HUES48 (cell line): Measurements from ENCODE around the gene BIRC7.

Experiments used
- H3K27ac ChIP-seq: one replicate; pipeline ENCODE4 v1.7.0; 2013; ENCODE audit warnings: low read depth, low read length, inconsistent platforms
- H3K27me3 ChIP-seq: 2 replicates; pipeline ENCODE4 v1.6.1; 2013; ENCODE audit warnings: mild to moderate bottlenecking, low read length; ENCODE audit not compliant: control insufficient read depth, insufficient read depth
- H3K36me3 ChIP-seq: 2 replicates; pipeline ENCODE4 v1.6.1; 2013; ENCODE audit warnings: low read length; ENCODE audit not compliant: control insufficient read depth, insufficient read depth
- H3K4me1 ChIP-seq: 2 replicates; pipeline ENCODE4 v1.6.1; 2013; ENCODE audit warnings: mild to moderate bottlenecking, low read length; ENCODE audit not compliant: control insufficient read depth, insufficient read depth
- H3K4me3 ChIP-seq: 2 replicates; pipeline ENCODE4 v1.5.1; 2013; ENCODE audit warnings: mild to moderate bottlenecking, low read depth, low read length
- H3K9ac ChIP-seq: 2 replicates; pipeline ENCODE4 v1.6.1; 2013; ENCODE audit warnings: mild to moderate bottlenecking, low read depth, low read length, moderate library complexity
- H3K9me3 ChIP-seq: 2 replicates; pipeline ENCODE4 v1.6.1; 2013; ENCODE audit warnings: low read length; ENCODE audit not compliant: control insufficient read depth, insufficient read depth

BIRC7 gene

DNA sequence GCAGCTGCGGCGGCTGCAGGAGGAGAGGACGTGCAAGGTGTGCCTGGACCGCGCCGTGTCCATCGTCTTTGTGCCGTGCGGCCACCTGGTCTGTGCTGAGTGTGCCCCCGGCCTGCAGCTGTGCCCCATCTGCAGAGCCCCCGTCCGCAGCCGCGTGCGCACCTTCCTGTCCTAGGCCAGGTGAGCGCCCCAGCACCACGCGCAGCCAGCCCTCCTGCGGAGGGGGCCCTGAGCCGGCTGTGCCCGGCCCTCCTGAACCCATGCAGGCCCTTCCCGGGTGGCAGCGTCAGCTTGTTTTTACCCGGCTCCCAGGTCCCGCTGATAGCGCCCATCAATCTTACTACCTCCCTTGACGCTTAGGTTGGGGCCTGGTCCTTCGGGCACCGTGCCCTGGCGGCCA is 3.7 kb downstream of the BIRC7 start:
- no peaks in the 10 kb centered on the region for H3K9me3 ChIP-seq
- H3K27me3 ChIP-seq = no peaks in the 10 kb centered on the region
- H3K36me3 ChIP-seq = no peaks in the 10 kb centered on the region
- no peak overlapping the region for H3K27ac ChIP-seq
- H3K4me3 ChIP-seq = no peak overlapping the region
- H3K4me1 ChIP-seq = peaks cover 5% of the 10 kb centered on the region; the same call in 1 of the 2 replicates
- no peak overlapping the region for H3K9ac ChIP-seq

DNA sequence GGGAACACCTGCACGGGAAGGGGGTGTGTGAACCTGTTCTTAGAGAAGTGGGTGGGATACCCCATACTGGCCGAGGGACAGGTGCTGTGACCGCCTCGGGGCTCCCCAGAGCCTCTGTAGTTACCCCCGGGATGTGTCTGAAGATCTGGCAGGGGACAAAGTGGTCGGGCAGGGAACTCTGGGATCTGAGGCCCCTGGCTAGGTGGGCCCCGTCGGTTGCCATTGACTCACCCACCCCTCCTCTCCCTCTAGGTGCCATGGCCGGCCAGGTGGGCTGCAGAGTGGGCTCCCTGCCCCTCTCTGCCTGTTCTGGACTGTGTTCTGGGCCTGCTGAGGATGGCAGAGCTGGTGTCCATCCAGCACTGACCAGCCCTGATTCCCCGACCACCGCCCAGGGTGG is 4.3 kb downstream of the BIRC7 start:
- Histone ChIP-seq H3K9ac (no peak overlapping the region), H3K27me3 (no peaks in the 10 kb centered on the region), H3K36me3 (no peaks in the 10 kb centered on the region), H3K9me3 (no peaks in the 10 kb centered on the region), H3K4me3 (no peak overlapping the region), H3K4me1 (peaks cover under 1% of the 10 kb centered on the region; the same call in 1 of the 2 replicates), H3K27ac (no peak overlapping the region)

DNA sequence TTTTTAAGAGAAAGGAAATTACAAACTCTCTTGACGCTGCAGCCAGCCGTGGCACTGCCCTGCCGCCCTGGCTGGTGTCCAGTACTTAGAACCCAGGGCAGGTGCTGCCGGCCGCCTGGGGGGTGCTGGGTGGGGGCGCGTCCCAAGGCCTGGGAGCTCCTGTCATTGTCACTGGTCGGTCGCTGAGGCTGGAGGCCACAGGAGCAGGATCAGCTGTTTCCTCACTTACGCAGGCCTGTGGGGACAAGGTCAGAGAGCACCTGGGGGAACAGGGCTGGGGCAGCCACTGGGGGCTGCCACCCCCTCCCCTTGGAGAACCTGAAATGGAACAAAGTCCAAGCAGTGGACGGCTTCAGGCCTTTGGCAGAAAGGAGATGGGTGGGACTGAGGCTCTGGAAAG is 5.6 kb downstream of the BIRC7 start:
- Histone ChIP-seq H3K27me3 (no peaks in the 10 kb centered on the region), H3K4me3 (no peak overlapping the region), H3K36me3 (no peaks in the 10 kb centered on the region), H3K9ac (no peak overlapping the region), H3K9me3 (no peaks in the 10 kb centered on the region), H3K27ac (no peak overlapping the region), H3K4me1 (no peaks in the 10 kb centered on the region)

DNA sequence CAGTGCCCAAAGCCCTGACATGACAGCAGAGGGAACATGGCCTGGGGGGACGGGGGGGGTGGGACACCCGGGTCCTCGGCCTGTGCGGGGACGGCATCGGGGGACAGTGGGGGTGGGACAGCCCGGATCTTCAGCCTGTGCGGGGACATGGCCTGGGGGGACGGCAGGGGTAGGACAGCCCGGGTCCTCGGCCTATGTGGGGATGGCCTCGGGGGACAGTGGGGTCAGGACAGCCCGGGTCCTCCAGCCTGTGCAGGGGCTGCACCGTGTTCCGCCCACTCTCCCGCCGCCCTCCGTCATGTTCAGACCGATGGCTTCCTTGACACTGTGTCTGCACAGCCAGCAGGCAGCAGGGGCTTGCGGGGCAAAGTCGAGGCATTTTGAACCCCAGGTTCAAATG is 7.0 kb downstream of the BIRC7 start:
- Histone ChIP-seq H3K27me3 (no peaks in the 10 kb centered on the region), H3K27ac (no peak overlapping the region), H3K4me3 (no peak overlapping the region), H3K36me3 (no peaks in the 10 kb centered on the region), H3K9me3 (no peaks in the 10 kb centered on the region), H3K4me1 (peaks cover 7% of the 10 kb centered on the region; the same call in 1 of the 2 replicates), H3K9ac (no peak overlapping the region)

DNA sequence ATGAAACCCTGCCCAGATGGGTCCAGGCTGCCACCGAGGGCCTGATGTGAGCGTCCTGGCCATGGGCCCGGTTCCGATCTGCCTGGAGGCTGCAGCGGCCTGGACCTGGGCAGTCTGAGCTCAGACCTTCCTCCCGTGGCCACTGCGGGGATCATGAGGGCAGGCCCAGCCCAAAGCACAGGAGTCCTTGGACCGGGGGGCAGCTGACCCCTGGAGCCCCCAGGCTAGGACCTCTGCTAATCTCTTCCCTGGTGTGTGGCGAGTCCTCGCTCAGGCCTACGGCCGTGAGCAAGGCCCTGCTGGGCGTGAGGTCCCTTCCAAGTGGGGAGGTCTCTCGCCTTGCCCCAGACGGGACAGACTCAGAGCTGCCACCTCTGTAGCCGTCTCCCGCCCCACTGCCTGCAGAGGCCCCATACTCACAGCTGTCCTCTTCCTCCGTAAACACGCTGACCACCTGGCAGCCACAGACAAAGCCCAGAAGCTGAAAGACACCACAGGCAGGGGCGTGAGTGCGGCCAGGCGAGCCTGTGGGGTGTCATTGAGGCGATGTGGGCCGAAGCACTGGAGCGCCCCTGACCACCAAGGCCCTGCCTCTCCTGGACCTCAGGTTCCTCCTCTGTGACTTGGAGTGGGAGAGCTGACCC is 8.0 kb downstream of the BIRC7 start:
- H3K4me1 ChIP-seq = peaks cover 11% of the 10 kb centered on the region; the same call in 1 of the 2 replicates
- H3K9me3 ChIP-seq = no peaks in the 10 kb centered on the region
- no peaks in the 10 kb centered on the region for H3K36me3 ChIP-seq
- H3K27me3 ChIP-seq = no peaks in the 10 kb centered on the region
- H3K9ac ChIP-seq = no peak overlapping the region
- no peak overlapping the region for H3K27ac ChIP-seq
- no peak overlapping the region for H3K4me3 ChIP-seq

DNA sequence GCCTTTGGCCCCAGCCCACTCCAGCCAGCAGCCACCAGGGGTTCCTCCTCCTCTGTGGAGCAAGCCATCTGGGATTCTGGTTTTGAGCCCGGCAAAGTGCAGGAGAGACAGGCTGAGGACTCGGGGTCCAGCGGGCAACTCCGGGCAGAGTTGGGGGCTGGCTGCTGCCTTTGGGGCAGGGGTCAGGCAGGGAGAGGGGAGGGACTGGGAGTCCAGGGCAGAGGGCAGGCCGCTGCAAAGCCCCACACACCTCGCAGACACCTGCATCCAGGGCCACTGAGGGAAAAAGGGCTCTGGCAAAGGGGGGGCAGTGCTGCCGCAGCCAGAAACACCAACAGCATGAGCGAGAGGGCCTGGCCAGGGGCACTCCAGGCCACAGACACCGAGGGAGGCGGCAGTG is 8.8 kb downstream of the BIRC7 start:
- H3K36me3 ChIP-seq = no peaks in the 10 kb centered on the region
- H3K27me3 ChIP-seq = no peaks in the 10 kb centered on the region
- no peaks in the 10 kb centered on the region for H3K9me3 ChIP-seq
- no peak overlapping the region for H3K9ac ChIP-seq
- no peak overlapping the region for H3K27ac ChIP-seq
- H3K4me1 ChIP-seq = peaks cover 11% of the 10 kb centered on the region; the same call in 1 of the 2 replicates
- no peak overlapping the region for H3K4me3 ChIP-seq

DNA sequence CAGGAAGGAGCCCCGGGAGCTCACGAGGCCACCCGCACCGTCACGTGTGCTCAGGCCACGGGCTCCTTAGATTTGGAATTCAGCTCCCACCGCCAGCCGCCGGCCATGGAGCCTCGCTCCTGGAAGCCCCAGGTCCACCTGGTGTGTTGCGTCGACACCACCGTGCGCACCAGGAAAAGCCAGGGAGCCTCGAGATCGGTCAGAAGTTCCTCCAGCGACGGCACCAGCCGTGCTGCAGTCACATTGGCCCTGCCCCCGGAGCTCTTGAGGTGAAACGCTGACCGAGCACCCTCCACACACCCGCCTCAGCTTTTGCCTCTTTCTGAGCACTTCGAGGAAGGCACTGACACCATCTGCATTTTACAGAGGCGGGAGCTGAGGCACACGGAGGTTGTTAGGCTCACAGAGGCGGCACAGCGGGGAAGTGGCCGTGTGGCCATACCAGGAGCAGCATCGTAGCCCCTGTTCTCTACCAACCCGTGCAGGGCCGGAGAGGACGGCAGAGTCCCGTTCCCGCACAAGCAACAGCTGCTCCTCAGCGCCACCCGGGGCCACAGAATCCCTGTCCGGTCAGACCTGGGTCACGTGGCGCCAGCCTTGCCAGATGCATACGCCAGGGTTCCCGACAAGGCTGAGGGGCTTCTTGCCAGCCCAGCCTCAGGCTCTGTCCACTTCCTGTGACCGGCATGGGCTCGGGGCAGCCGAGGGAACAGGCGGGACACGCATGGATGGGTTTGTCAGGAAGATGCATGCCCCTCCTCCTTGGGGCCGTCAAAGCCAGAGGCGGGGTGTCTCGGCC is 11.0 kb downstream of the BIRC7 start:
- no peak overlapping the region for H3K9ac ChIP-seq
- H3K9me3 ChIP-seq = no peaks in the 10 kb centered on the region
- H3K27me3 ChIP-seq = 0 out of 2 replicates have a peak, but pooled peaks cover under 1% of the 10 kb centered on the region
- H3K27ac ChIP-seq = no peak overlapping the region
- peaks cover 11% of the 10 kb centered on the region; the same call in 1 of the 2 replicates for H3K4me1 ChIP-seq
- no peak overlapping the region for H3K4me3 ChIP-seq
- no peaks in the 10 kb centered on the region for H3K36me3 ChIP-seq

DNA sequence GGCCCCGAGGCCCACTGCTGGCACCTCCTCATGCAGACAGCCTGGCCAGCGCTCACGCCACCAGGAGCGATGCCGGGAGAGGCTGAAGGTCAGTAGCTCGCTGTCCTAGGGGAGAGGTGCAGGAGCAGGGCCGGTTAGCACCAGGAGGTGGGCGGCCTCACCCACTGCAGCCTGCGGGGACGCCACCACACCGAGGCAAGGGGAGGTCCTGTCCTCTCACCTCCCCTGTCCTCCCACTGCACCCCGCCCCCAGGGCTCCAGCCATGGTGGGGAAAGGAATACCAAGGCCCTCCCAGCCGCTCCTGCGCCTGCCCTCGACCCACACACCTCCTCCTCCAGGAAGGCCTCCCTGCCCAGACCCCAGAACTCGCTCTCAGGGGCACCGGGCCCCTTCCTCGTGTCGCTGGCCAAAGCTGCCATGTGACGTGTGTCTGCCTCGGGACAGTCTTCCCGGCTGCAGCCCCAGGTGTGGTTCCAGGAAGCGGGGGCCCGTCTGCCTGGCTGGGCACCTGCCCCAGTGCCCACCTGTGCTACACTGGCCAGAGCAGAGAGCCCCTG is 12.0 kb downstream of the BIRC7 start:
- H3K27me3 ChIP-seq = peaks cover 11% of the 10 kb centered on the region
- no peaks in the 10 kb centered on the region for H3K9me3 ChIP-seq
- H3K9ac ChIP-seq = no peak overlapping the region
- H3K4me3 ChIP-seq = no peak overlapping the region
- peaks cover 11% of the 10 kb centered on the region; the same call in 1 of the 2 replicates for H3K4me1 ChIP-seq
- no peak overlapping the region for H3K27ac ChIP-seq
- H3K36me3 ChIP-seq = no peaks in the 10 kb centered on the region

DNA sequence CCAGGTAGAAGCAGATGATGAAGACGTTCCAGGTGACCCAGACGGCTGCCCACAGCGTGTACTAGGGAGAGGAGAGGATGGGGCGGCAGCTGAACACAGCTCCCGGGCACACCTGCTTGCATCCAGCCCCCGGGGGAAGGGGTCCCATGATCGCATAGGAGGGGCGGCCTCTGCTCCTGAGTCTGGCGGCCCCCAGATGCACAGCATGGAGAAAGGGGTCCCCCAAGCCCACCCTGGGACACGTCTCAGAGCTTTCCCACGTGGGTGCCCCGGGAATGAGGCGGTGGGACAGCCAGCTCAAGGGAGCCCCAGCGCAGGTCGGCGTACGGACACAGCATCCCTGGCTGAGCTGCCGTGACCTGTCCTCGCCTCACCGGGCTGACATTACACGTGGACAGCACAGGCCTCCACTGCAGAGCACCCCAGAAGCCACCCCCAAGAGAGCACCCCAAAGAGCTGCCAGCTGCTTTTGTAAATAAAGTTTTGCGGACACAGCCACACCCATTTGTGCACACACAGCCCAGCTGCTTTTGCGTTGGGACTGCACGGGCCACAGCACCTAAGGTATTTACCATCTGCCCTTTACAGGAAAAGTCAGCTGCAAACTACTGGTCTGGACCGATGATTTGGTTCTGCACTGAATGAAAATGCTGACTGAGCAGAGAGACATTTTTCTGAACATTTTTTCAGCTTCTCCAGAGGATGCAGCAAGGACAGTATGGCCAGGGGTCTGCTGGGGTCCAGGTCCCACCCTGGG is 13.3 kb downstream of the BIRC7 start:
- Histone ChIP-seq H3K4me3 (no peak overlapping the region), H3K9me3 (no peaks in the 10 kb centered on the region), H3K27ac (no peak overlapping the region), H3K4me1 (peaks cover 16% of the 10 kb centered on the region), H3K9ac (no peak overlapping the region), H3K27me3 (peaks cover 19% of the 10 kb centered on the region), H3K36me3 (no peaks in the 10 kb centered on the region)

DNA sequence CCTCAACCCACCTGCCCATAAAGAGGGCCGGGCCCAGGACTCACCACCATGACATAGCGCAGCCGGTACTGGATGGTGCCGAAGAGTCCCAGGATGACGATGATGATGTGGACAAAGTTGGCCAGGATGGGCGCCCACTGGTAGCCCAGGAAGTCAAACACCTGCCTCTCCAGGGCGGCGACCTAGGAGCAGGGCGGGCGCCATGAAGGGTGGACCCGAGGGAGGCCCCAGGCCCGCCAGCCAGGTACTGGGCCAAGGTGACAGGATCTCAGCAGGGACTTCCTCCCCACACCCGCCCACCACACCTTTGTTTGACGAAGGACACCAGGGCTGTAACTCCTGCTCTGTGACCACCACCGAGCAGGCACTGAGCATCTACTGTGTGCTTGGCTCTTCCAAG is 14.2 kb downstream of the BIRC7 start:
- H3K9ac ChIP-seq = no peak overlapping the region
- no peaks in the 10 kb centered on the region for H3K36me3 ChIP-seq
- H3K27ac ChIP-seq = no peak overlapping the region
- H3K27me3 ChIP-seq = peaks cover 19% of the 10 kb centered on the region
- peaks cover 16% of the 10 kb centered on the region for H3K4me1 ChIP-seq
- H3K9me3 ChIP-seq = no peaks in the 10 kb centered on the region
- H3K4me3 ChIP-seq = no peak overlapping the region
